ENCODE data around the gene DIP2C.

DNA sequence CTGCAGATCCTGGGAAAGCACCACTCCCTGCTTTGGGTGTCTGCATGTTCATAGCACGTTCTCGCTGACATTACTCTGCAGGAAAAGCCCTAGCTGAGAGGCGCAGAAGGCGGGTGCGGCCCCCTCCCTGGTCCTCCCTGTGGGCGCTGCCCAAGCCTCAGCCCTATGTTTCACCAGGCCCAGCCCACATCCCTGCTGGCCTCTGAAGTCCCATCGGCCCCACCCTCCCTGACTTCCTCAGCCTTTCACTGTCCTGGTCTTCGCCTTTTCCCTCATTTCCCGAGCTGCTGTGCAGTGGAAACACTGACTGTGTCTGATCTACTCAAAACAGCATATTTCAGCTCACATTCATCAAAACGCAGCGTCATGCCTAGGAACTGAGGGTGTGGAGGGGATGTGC, 36.3 kb upstream of the DIP2C start:
- TF ChIP-seq CTCF (IDR thresholded peaks at IDR 0.05), result no peak
- TF ChIP-seq POLR2AphosphoS5 (IDR thresholded peaks at IDR 0.05), result no peak
- no peak for TF ChIP-seq POLR2A (IDR thresholded peaks at IDR 0.05)

Measured in stomach (tissue), 4 donors.